Left forelimb (tissue), 1 donor: ENCODE data around the gene ALDH9A1.

Experiments
- DNase-seq: peaks from one replicate; pipeline ENCODE4 v3.0.0-alpha.2; 2018; ENCODE audit warnings: low spot score

The ALDH9A1 gene

DNA sequence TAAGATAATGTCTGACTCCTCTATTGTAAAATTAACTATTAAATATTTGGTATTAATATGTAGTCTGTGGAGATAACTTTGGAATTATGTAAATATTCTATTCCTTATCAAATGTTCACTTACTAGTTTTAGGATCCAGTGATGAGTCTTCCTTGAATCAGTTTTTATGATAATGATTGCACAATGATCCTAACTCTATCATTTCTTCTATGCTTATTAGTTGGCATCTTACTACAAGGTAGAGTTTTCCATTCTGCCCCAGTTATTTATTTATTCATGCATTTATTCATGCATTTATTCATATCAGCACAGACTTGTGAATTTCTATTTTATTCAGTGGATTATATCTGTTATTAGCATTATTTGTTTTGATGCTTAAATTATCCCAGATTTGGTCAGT, 74.7 kb downstream of the ALDH9A1 start:
- no peak for DNase-seq

DNA sequence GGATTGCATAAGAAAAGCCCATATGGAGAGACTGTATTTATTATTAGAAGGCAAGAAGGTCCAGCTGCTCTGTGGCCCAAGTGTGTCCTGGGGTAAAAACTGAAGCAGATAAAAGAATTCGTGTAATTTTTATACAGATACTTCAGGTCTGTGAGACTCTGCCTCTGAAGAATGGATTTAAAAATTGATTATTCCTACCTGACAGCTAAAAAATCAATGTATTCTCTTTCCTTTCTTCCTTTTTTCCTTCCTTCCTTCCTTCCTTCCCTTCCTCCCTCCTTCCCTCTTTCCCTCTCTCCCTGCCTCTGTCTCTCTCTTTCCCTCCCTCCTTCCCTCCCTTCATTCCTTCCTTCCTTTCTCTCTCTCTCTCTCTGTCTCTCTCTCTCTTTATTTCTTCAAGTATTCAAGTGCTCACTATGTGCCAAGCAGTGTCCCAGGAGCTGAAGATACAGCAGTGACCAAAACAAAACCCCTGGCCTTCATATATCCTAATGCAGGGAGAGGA, 78.7 kb downstream of the ALDH9A1 start:
- DNase-seq = no peak

DNA sequence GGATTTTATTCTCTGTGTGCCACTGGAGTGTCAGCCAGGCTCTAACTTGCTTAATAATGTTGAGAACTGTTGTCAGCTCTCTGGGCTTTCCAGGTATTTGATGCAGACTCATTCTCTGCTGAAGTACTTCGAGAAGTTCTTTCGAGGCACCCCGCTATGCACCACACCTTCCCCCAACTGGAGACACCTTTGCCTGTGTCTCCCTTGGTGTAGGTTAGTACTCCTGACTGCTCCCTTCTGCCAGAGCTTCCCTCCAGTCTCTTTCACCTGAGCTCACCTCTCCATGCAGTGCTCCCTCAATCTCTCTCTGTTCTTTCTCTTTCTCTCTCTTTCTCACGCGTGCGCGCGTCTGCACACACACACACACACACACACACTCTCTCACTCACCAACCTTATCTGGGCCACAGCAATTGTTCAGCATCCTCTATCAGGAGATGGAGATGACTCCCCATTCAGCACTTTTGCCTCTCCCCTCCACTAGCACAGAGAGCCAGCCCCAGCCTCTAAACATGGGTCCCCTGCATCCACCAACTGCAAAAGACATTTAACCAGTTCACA, 81.3 kb downstream of the ALDH9A1 start:
- DNase-seq = no peak

DNA sequence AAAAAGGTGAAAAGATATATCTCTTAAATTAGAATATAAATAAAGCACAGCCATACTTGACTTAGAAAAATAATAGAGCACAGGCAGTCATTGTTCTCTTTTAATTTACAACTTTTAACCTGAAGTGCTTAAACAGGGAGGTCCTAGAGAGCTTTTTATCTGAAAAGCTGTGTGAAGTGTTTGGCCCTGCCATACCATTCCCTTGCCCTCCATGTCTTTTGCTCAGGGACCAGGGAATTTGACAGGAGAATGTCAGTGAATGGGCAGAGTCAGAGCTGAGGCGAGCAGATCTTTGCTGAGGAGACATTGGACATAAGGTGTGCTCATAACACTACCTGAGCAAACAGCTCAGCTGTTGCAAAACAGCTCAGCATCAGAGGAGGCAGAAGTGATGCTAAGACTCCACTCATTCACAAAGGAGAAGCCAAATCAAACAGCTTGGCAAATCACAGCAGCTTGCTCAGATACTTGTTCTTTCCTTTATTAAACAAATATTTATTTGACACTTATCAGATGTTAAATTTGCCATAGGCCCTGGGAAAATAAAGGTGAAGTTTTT, 82.2 kb downstream of the ALDH9A1 start:
- DNase-seq = no peak
